Measurements from ENCODE around the gene IGFBP6.

- TF ChIP-seq, protein P1, sequence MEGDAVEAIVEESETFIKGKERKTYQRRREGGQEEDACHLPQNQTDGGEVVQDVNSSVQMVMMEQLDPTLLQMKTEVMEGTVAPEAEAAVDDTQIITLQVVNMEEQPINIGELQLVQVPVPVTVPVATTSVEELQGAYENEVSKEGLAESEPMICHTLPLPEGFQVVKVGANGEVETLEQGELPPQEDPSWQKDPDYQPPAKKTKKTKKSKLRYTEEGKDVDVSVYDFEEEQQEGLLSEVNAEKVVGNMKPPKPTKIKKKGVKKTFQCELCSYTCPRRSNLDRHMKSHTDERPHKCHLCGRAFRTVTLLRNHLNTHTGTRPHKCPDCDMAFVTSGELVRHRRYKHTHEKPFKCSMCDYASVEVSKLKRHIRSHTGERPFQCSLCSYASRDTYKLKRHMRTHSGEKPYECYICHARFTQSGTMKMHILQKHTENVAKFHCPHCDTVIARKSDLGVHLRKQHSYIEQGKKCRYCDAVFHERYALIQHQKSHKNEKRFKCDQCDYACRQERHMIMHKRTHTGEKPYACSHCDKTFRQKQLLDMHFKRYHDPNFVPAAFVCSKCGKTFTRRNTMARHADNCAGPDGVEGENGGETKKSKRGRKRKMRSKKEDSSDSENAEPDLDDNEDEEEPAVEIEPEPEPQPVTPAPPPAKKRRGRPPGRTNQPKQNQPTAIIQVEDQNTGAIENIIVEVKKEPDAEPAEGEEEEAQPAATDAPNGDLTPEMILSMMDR (conservative IDR thresholded peaks at IDR 0.05; ENCODE audit: low read depth, low read length), result no peak
- no peak for TF ChIP-seq EZH2 (IDR thresholded peaks at IDR 0.05; ENCODE audit: borderline replicate concordance, low read depth, low read length, poor library complexity, severe bottlenecking)
Observed at GRCh38 chr12:53064613-53065436, 32.6 kb upstream of the IGFBP6 start.

Measured in A673 (cell line).